ENCODE measurements around the gene S100P. TPM values are rescaled to one million over a fixed set of nuclear protein-coding genes. Genes with fewer than 3 reads are reported as not detected.

The S100P gene
- total RNA-seq, 4 donors from 2014 or later, result 0.94 to 9.7 TPM; not detected in 2

DNA sequence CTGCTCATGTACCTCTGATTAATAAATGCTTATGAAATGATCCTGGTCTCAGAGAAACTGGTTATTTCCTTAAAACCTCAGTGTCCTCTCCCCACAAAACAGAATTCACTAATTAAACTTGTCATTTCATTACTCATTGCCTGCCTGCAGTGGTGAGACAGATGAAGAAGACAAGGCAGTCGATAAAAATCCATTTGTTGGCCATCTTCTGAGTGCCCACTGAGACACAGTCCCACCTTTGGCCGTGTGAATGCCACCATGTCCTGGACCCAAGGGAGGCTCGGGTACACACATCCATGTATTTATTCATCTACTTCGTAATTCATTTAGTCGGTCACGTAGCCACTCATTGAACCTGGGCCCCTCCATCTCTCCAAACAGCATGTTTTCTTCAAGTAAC, 3.5 kb downstream of the S100P start:
- Histone ChIP-seq H3K36me3 (peaks cover 0 to 26% of the 10 kb centered on the region in 2 donors), H3K27ac (no peak overlapping the region), H3K4me1 (no peaks in the 10 kb centered on the region), H3K27me3 (no peaks in the 10 kb centered on the region), H3K9me3 (no peaks in the 10 kb centered on the region), H3K4me3 (no peak overlapping the region)
- 96% methylated on average over 6 of the region's 6 CpGs; no CpG with 5 or more reads in 1 of the 2 donors for WGBS, 2 donors (ENCODE audit: low coverage in 1 of 2)
- TF ChIP-seq EP300 (IDR thresholded peaks at IDR 0.05), result no peak
- TF ChIP-seq POLR2A (IDR thresholded peaks at IDR 0.05), result no peak
- TF ChIP-seq, protein P1, sequence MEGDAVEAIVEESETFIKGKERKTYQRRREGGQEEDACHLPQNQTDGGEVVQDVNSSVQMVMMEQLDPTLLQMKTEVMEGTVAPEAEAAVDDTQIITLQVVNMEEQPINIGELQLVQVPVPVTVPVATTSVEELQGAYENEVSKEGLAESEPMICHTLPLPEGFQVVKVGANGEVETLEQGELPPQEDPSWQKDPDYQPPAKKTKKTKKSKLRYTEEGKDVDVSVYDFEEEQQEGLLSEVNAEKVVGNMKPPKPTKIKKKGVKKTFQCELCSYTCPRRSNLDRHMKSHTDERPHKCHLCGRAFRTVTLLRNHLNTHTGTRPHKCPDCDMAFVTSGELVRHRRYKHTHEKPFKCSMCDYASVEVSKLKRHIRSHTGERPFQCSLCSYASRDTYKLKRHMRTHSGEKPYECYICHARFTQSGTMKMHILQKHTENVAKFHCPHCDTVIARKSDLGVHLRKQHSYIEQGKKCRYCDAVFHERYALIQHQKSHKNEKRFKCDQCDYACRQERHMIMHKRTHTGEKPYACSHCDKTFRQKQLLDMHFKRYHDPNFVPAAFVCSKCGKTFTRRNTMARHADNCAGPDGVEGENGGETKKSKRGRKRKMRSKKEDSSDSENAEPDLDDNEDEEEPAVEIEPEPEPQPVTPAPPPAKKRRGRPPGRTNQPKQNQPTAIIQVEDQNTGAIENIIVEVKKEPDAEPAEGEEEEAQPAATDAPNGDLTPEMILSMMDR (IDR thresholded peaks at IDR 0.05), result no peak
- TF ChIP-seq POLR2AphosphoS5 (IDR thresholded peaks at IDR 0.05), result no peak
- ATAC-seq, result no peak

DNA sequence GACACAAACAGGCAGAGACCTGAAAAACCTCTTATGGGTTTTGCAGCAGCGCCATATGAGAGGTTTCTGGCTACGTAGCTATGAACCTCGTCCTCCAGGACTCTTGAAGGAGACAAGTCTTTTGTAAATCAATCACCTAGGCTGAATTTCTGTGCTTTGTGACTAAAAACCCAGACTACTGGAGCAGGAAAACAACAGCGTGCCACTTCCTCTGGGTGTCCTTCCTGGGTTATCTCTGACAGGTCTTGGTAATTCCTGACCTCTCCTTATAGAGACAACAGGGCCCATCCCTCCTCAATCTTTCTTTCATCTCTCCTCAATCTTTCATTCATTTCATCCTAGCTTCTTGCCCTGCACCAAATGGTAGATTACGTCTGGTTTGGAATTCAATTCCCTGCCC, 5.7 kb downstream of the S100P start:
- no peaks in the 10 kb centered on the region for H3K9me3 ChIP-seq
- 60% methylated on average over 5 of the region's 5 CpGs; no CpG with 5 or more reads in 1 of the 2 donors for WGBS, 2 donors (ENCODE audit: low coverage in 1 of 2)

DNA sequence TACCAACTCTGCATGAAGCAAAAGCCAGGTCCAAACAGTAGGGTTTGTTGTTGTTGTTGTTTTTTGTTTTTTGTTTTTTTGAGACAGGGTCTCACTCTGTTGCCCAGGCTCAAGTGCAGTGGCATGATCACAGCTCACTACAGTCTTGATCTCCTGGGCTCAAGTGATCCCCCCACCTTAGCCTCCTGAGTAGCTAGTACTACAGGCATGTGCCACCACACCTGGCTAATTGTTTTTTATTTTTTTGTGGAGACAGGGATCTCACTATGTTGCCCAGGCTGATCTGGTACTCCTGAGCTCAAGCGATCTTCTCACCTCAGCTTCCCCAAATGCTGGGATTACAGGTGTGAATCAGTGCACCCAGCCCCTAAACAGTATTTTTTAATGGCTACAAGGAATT, 6.2 kb downstream of the S100P start:
- Histone ChIP-seq H3K4me3 (no peak overlapping the region), H3K36me3 (peaks cover 0 to 35% of the 10 kb centered on the region in 2 donors), H3K27me3 (no peaks in the 10 kb centered on the region), H3K27ac (no peak overlapping the region), H3K4me1 (peaks cover 0 to 20% (median 0%) of the 10 kb centered on the region in 3 donors), H3K9me3 (no peaks in the 10 kb centered on the region)
- TF ChIP-seq EP300 (IDR thresholded peaks at IDR 0.05), result no peak
- TF ChIP-seq, protein P1 (IDR thresholded peaks at IDR 0.05), result no peak
- no peak for TF ChIP-seq POLR2AphosphoS5 (IDR thresholded peaks at IDR 0.05)
- TF ChIP-seq POLR2A (IDR thresholded peaks at IDR 0.05), result no peak
- ATAC-seq, result no peak
- 100% methylated on average over 1 of the region's 1 CpG; no CpG with 5 or more reads in 1 of the 2 donors for WGBS, 2 donors (ENCODE audit: low coverage in 1 of 2)

More for the DNA sequence above, 5.7 kb downstream of the S100P start:
- no peak for ATAC-seq
- Histone ChIP-seq H3K27me3 (no peaks in the 10 kb centered on the region), H3K27ac (no peak overlapping the region), H3K36me3 (peaks cover 0 to 35% of the 10 kb centered on the region in 2 donors), H3K4me1 (peaks cover 0 to 14% (median 0%) of the 10 kb centered on the region in 3 donors), H3K4me3 (no peak overlapping the region)
- TF ChIP-seq, protein P1 (IDR thresholded peaks at IDR 0.05), result no peak
- TF ChIP-seq EP300 (IDR thresholded peaks at IDR 0.05), result no peak
- TF ChIP-seq POLR2AphosphoS5 (IDR thresholded peaks at IDR 0.05), result no peak
- no peak for TF ChIP-seq POLR2A (IDR thresholded peaks at IDR 0.05)

DNA sequence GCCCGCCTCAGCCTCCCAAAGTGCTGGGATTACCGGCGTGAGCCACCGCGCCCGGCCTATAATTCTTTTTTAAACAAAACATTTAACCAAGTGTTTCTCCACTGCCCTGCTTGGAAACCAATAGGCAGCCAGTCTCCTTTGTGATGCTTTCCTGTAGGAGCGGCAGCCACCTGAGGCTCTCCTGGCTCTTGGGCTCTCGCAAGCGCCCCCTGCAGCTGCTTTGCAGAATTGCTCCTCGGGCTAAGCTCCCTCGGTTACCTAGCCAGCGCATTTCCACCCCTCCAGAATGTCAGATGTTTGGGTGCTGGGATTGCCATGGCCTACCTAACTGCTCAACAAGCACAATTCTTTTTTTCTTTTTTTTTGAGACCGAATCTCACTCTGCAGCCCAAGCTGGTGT, 7.7 kb downstream of the S100P start:
- no peaks in the 10 kb centered on the region for H3K9me3 ChIP-seq

DNA sequence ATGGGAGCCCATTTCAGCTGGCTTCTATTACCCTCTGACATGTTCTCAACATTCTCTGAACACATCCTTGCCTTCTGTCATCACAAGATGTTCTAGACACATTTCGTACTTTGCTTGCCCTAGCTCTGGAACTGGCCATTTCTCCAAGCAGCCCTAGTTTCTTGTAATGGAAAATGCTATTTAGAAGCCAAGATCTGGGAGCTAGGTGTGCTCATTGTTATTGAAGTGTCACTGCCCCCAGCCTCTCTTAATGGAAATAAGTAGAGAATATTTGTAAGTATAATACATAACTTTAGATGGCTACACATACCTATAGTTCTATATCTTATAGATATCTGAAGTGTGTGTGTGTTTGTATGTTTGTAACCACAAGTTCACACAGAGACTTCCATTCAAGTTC, 9.1 kb downstream of the S100P start:
- Histone ChIP-seq H3K27me3 (no peaks in the 10 kb centered on the region), H3K4me3 (no peak overlapping the region), H3K36me3 (peaks cover 0 to 38% of the 10 kb centered on the region in 2 donors), H3K4me1 (peaks cover 0 to 48% (median 7%) of the 10 kb centered on the region in 3 donors), H3K9me3 (no peaks in the 10 kb centered on the region), H3K27ac (no peak overlapping the region)
- TF ChIP-seq, protein P1 (IDR thresholded peaks at IDR 0.05), result no peak
- TF ChIP-seq EP300 (IDR thresholded peaks at IDR 0.05) (no peak), POLR2AphosphoS5 (IDR thresholded peaks at IDR 0.05) (no peak), POLR2A (IDR thresholded peaks at IDR 0.05) (no peak)
- 0% methylated on average over 1 of the region's 1 CpG for WGBS, 2 donors (ENCODE audit: low coverage in 1 of 2)
- no peak for ATAC-seq

More for the DNA sequence above, 7.7 kb downstream of the S100P start:
- 80 to 86% methylated on average over 1 to 4 of the region's 13 CpGs for WGBS, 2 donors (ENCODE audit: low coverage in 1 of 2)
- H3K4me3 ChIP-seq, result no peak overlapping the region
- TF ChIP-seq, protein P1 (IDR thresholded peaks at IDR 0.05), result no peak
- TF ChIP-seq POLR2A (IDR thresholded peaks at IDR 0.05), result no peak
- no peak for TF ChIP-seq POLR2AphosphoS5 (IDR thresholded peaks at IDR 0.05)
- TF ChIP-seq EP300 (IDR thresholded peaks at IDR 0.05), result no peak
- no peaks in the 10 kb centered on the region for H3K27me3 ChIP-seq
- no peak for ATAC-seq
- peaks cover 0 to 34% (median 0%) of the 10 kb centered on the region in 3 donors for H3K4me1 ChIP-seq
- H3K27ac ChIP-seq, result no peak overlapping the region
- H3K36me3 ChIP-seq, result peaks cover 0 to 31% of the 10 kb centered on the region in 2 donors

Data from gastroesophageal sphincter (tissue), 4 donors.